ENCODE data around the gene NT5C.

The NT5C gene

GRCh38 chr17:75087182-75087557 lies 44.4 kb downstream of the NT5C start:
- Histone ChIP-seq H3K27me3 (ENCODE audit: insufficient read depth, low read length) (peaks cover 22% of the 10 kb centered on the region), H3K79me2 (ENCODE audit: insufficient read depth, low read length) (no peaks in the 10 kb centered on the region), H3F3A (ENCODE audit: insufficient read depth, low read length) (no peaks in the 10 kb centered on the region), H3K27ac (ENCODE audit: low read depth, low read length, poor library complexity, severe bottlenecking) (no peak overlapping the region), H2AFZ (ENCODE audit: low read length) (no peak overlapping the region), H3K9me2 (ENCODE audit: low read depth, low read length) (no peaks in the 10 kb centered on the region), H3K4me2 (ENCODE audit: low read length) (no peak overlapping the region), H3K9me3 (ENCODE audit: low read length) (no peaks in the 10 kb centered on the region), H3K9ac (ENCODE audit: low read length) (no peak overlapping the region), H3K4me3 (ENCODE audit: low read depth, low read length, poor library complexity, severe bottlenecking) (no peak overlapping the region), H3K36me3 (ENCODE audit: insufficient read depth, low read length) (no peaks in the 10 kb centered on the region), H3K4me1 (ENCODE audit: insufficient read depth, low read length, severe bottlenecking) (peaks cover 7% of the 10 kb centered on the region), H4K20me1 (ENCODE audit: insufficient read depth, low read length) (no peaks in the 10 kb centered on the region)
- no peak for TF ChIP-seq CTCF (IDR thresholded peaks at IDR 0.05; ENCODE audit: low read length)
- TF ChIP-seq EZH2 (IDR thresholded peaks at IDR 0.05; ENCODE audit: borderline replicate concordance, low read length) = no peak

GRCh38 chr17:75086496-75087181 lies 44.9 kb downstream of the NT5C start:
- Histone ChIP-seq H3F3A (ENCODE audit: insufficient read depth, low read length) (no peaks in the 10 kb centered on the region), H3K9me3 (ENCODE audit: low read length) (no peaks in the 10 kb centered on the region), H3K36me3 (ENCODE audit: insufficient read depth, low read length) (no peaks in the 10 kb centered on the region), H3K4me2 (ENCODE audit: low read length) (no peak overlapping the region), H3K9ac (ENCODE audit: low read length) (no peak overlapping the region), H3K4me1 (ENCODE audit: insufficient read depth, low read length, severe bottlenecking) (peaks cover 7% of the 10 kb centered on the region), H3K27me3 (ENCODE audit: insufficient read depth, low read length) (peaks cover 22% of the 10 kb centered on the region), H4K20me1 (ENCODE audit: insufficient read depth, low read length) (no peaks in the 10 kb centered on the region), H3K9me2 (ENCODE audit: low read depth, low read length) (no peaks in the 10 kb centered on the region), H3K79me2 (ENCODE audit: insufficient read depth, low read length) (no peaks in the 10 kb centered on the region), H3K4me3 (ENCODE audit: low read depth, low read length, poor library complexity, severe bottlenecking) (no peak overlapping the region), H2AFZ (ENCODE audit: low read length) (no peak overlapping the region), H3K27ac (ENCODE audit: low read depth, low read length, poor library complexity, severe bottlenecking) (no peak overlapping the region)
- TF ChIP-seq CTCF (IDR thresholded peaks at IDR 0.05; ENCODE audit: low read length) (no peak), EZH2 (IDR thresholded peaks at IDR 0.05; ENCODE audit: borderline replicate concordance, low read length) (no peak)

DNA sequence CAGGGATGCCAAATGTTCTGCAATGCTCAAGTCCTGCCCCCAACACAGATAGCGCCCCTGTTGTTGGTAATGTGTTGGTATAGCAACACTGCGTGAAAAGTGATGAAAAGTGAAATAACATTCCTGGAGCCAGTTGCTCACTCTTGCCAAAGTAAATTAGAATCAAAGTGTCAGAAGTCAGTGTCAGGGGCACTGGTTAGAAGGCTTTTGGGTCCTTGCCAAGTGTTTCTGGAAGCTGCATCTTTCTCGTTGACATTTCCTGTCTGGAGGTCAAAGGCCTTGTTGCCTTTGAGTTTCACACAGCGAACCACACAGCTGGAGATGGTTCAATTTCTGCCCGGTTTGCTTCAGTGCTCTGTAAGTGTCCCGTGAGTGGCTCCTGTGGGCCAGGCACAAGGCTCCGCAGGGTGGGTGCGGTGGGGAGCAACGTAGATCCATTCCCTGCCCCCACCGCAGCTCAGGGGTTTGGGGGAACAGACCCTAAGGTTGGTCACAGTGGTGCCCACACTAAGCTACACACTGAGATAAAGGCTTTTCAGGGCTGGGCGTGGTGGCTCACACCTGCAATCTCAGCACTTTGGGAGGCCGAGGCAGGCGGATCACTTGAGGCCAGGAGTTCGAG lies 47.4 kb downstream of the NT5C start:
- H3K4me2 ChIP-seq (ENCODE audit: low read length) = 0 out of 2 replicates have a peak overlapping the region, but pooled peaks have one; percentile 23
- H3K9me2 ChIP-seq (ENCODE audit: low read depth, low read length) = no peaks in the 10 kb centered on the region
- H3K9me3 ChIP-seq (ENCODE audit: low read length) = no peaks in the 10 kb centered on the region
- H3K4me1 ChIP-seq (ENCODE audit: insufficient read depth, low read length, severe bottlenecking) = peaks cover 7% of the 10 kb centered on the region
- no peak overlapping the region for H3K9ac ChIP-seq (ENCODE audit: low read length)
- no peak overlapping the region for H3K4me3 ChIP-seq (ENCODE audit: low read depth, low read length, poor library complexity, severe bottlenecking)
- H3K79me2 ChIP-seq (ENCODE audit: insufficient read depth, low read length) = no peaks in the 10 kb centered on the region
- no peak overlapping the region for H3K27ac ChIP-seq (ENCODE audit: low read depth, low read length, poor library complexity, severe bottlenecking)
- no peaks in the 10 kb centered on the region for H4K20me1 ChIP-seq (ENCODE audit: insufficient read depth, low read length)
- no peak for TF ChIP-seq CTCF (IDR thresholded peaks at IDR 0.05; ENCODE audit: low read length)
- no peak for TF ChIP-seq EZH2 (IDR thresholded peaks at IDR 0.05; ENCODE audit: borderline replicate concordance, low read length)
- H3K27me3 ChIP-seq (ENCODE audit: insufficient read depth, low read length) = peaks cover 15% of the 10 kb centered on the region
- H2AFZ ChIP-seq (ENCODE audit: low read length) = no peak overlapping the region
- H3K36me3 ChIP-seq (ENCODE audit: insufficient read depth, low read length) = no peaks in the 10 kb centered on the region
- H3F3A ChIP-seq (ENCODE audit: insufficient read depth, low read length) = no peaks in the 10 kb centered on the region

Measured in OCI-LY1 (cell line).